ENCODE measurements around the gene LIFR.
"Not testable (repeated sequence)": the region's sequence is repeated elsewhere in the genome, so short reads cannot be mapped to it uniquely, and the experiment has no call there.

Gene LIFR, protein sequence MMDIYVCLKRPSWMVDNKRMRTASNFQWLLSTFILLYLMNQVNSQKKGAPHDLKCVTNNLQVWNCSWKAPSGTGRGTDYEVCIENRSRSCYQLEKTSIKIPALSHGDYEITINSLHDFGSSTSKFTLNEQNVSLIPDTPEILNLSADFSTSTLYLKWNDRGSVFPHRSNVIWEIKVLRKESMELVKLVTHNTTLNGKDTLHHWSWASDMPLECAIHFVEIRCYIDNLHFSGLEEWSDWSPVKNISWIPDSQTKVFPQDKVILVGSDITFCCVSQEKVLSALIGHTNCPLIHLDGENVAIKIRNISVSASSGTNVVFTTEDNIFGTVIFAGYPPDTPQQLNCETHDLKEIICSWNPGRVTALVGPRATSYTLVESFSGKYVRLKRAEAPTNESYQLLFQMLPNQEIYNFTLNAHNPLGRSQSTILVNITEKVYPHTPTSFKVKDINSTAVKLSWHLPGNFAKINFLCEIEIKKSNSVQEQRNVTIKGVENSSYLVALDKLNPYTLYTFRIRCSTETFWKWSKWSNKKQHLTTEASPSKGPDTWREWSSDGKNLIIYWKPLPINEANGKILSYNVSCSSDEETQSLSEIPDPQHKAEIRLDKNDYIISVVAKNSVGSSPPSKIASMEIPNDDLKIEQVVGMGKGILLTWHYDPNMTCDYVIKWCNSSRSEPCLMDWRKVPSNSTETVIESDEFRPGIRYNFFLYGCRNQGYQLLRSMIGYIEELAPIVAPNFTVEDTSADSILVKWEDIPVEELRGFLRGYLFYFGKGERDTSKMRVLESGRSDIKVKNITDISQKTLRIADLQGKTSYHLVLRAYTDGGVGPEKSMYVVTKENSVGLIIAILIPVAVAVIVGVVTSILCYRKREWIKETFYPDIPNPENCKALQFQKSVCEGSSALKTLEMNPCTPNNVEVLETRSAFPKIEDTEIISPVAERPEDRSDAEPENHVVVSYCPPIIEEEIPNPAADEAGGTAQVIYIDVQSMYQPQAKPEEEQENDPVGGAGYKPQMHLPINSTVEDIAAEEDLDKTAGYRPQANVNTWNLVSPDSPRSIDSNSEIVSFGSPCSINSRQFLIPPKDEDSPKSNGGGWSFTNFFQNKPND

GRCh38 chr5:38556599-38557307, at the start of gene LIFR:
LIFR (minus strand) TSS chr5:38556646; CDS start chr5:38530647, 25,999 bp downstream.
- peak; percentile 84 for DNase-seq

DNA sequence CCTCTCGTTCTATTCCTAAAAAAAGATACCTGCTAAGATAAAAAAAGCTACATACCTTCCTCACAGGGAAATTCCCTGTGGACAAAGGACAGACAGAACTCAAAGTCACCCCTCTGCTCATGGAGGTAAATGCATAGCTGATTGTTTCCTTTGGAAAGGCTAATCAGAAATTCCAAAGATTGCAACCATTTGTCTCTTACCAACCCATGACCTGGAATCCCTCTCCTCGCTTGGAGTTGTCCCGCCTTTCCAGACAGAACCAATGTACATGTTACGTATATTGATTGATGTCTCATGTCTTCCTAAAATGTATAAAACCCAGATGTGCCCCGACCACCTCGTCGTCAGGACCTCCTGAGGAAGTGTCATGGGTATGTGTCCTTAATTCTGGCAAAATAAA, 49.2 kb upstream of the LIFR start:
- no peak for DNase-seq

DNA sequence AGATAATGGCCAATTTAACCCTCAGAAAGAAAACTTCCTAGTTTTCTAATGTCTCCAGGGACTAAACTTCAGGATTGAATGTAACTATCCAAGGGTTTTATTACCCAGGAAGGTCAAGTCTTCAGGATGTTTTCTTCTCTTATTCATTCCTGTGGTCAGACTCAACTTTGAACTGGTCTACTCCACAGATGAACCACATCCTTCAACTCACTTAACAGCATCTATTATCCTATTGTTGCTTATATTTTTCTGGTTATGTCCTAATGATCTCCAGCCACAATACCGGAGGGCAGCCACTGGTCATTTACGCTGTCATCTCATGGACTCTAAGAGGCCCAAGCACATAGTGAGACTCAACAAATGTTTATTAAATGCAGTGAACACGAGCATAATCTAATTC, 47.2 kb upstream of the LIFR start:
- no peak for DNase-seq

DNA sequence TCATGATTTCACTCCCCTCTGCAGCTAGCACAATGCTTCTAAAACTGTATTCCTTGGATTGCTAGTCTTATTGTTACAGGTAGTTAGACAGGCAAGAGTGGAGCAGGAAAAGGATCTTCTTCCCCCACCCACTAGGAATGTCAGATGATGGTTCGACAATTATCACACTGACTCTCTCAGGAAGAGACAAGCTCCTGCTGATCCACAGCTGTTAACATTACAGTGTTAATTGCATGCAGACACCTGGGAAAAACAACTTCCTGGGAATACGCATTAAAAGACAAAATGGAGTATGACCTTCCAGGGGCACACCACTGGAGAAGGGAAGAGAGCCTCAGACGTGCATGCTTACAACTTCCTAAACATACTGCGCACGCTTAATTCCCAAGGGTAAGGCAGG, 46.2 kb upstream of the LIFR start:
- DNase-seq, result peak; percentile 6

DNA sequence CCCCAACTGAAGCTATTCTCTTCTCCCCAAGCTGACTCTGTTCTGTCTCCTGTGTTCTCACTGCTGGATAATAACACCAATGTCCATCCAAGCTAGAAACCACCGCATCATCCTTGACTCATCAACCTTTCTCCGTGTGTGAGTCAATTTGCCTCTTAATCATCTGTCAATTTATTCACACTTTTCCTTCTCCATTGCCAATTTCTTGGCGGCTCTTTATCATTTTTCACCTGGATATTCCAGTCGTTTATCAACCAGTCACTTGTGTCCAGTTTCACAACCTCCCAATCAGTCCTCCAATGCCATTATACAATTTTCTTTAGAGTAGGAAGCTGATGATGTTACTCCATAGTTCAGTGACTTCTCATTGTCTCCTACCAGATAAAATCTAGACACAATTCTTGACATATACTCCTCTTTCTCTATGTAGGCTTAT, 45.4 kb upstream of the LIFR start:
- no peak for DNase-seq

GRCh38 chr5:38601133-38601862, 44.9 kb upstream of the LIFR start:
- no peak for DNase-seq

- DNase-seq, result no peak
Observed at GRCh38 chr5:38600329-38601045, 44.0 kb upstream of the LIFR start.

GRCh38 chr5:38599751-38600150, 43.3 kb upstream of the LIFR start:
- not testable (repeated sequence) for DNase-seq

- no peak for DNase-seq
Observed at GRCh38 chr5:38598994-38599617, 42.7 kb upstream of the LIFR start.

- DNase-seq, result no peak
Observed at GRCh38 chr5:38598296-38598993, 42.0 kb upstream of the LIFR start.

DNA sequence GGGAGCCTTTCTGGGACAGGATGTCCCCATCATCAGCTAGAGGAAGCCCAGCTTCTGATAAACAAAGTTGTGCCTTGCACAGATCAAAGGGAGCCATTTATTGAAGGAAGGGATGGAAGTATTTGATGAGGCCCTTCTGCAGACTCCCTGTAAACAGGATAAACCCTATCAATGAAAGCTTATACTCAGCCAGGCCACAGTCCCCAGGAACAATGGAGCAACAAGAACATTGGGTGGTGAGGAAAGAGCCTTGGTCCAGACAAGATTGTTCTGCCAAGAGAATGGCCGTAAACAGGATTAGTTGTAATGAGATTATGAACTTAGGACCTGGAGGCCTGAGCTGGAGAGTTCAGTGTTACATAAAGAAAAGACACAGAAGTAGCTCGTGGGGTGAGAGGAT, 40.5 kb upstream of the LIFR start:
- no peak for DNase-seq

GRCh38 chr5:38595132-38595745, 38.8 kb upstream of the LIFR start:
- DNase-seq, result no peak

DNA sequence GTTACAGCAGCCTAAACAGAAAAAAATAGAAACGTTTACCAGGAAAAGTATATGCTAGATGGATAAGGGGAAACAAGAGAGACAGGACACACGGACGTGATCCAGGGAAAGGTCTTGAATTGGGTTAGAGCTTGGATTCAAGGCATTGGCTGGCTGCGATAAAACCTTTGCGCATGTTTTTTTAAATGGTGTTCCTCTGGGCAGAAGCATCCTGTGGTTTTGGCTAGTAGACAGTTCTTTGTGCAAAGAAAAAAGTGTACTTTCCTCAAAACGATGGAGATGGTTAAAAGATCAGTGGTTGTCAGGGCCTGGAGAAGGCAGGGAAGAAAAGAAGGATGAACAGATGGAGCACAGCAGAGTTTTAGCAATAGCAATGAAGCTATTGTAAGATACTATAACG, 37.5 kb upstream of the LIFR start:
- no peak for DNase-seq

GRCh38 chr5:38591523-38591849, 35.0 kb upstream of the LIFR start:
- DNase-seq, result no peak

GRCh38 chr5:38590838-38591522, 34.5 kb upstream of the LIFR start:
- DNase-seq, result no peak

- DNase-seq, result no peak
Observed at GRCh38 chr5:38589629-38590028, 33.2 kb upstream of the LIFR start.

DNA sequence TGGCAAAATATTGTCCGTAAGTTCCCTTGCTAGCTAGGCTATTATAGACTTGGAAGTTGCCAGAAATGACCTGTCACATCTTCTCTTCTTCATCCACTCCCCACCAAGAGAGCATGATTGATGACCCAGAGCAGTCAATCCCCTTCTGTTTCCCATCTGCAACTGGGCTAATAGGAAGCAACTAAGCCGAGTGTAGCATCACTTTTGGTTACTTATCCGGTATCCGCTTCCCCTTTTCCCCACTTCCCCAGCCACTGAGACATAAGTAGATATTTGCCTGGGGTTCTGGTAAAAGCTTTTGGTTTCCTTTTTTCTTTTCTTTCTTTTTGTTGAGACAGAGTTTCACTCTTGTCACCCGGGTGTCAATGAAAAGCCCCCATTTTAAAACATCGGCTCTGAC, 29.4 kb upstream of the LIFR start:
- DNase-seq, result no peak

GRCh38 chr5:38583500-38583899, 27.1 kb upstream of the LIFR start:
- DNase-seq, result no peak

- DNase-seq, result no peak
Observed at GRCh38 chr5:38582975-38583319, 26.5 kb upstream of the LIFR start.

Data from NCI-H69 (cell line).